GM12873 (cell line): ENCODE results near the gene SEL1L2.

ENCODE experiments used
- TF ChIP-seq, protein P1 (sequence below): IDR thresholded peaks from 2 replicates; pipeline ENCODE4 v1.5.1; 2012; ENCODE audit warnings: low read depth, mild to moderate bottlenecking, moderate library complexity, low read length, control low read depth; ENCODE audit not compliant: insufficient read depth; ENCODE audit errors: missing control alignments

SEL1L2 gene

DNA sequence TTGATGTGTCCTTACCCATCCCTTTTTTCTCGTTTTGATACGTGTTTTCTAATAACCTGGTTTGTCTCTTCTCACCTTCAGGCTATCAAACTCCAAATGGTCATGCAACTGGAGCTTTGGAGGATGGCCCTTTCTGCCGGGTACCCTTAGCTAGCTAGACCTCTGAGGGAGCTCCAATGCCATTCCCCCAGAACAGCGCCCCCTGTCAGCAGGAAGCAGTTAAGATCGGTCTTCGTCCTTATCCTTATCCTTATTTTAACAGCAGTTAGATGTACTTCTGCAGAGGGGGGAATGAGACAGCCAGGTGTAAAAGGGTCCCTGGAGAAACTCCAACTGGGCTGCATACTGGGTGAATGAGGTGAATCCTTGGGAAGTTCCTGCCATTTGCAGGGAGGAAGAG lies 37.2 kb downstream of the SEL1L2 start:
- TF ChIP-seq, protein P1, sequence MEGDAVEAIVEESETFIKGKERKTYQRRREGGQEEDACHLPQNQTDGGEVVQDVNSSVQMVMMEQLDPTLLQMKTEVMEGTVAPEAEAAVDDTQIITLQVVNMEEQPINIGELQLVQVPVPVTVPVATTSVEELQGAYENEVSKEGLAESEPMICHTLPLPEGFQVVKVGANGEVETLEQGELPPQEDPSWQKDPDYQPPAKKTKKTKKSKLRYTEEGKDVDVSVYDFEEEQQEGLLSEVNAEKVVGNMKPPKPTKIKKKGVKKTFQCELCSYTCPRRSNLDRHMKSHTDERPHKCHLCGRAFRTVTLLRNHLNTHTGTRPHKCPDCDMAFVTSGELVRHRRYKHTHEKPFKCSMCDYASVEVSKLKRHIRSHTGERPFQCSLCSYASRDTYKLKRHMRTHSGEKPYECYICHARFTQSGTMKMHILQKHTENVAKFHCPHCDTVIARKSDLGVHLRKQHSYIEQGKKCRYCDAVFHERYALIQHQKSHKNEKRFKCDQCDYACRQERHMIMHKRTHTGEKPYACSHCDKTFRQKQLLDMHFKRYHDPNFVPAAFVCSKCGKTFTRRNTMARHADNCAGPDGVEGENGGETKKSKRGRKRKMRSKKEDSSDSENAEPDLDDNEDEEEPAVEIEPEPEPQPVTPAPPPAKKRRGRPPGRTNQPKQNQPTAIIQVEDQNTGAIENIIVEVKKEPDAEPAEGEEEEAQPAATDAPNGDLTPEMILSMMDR: peak; percentile 44

DNA sequence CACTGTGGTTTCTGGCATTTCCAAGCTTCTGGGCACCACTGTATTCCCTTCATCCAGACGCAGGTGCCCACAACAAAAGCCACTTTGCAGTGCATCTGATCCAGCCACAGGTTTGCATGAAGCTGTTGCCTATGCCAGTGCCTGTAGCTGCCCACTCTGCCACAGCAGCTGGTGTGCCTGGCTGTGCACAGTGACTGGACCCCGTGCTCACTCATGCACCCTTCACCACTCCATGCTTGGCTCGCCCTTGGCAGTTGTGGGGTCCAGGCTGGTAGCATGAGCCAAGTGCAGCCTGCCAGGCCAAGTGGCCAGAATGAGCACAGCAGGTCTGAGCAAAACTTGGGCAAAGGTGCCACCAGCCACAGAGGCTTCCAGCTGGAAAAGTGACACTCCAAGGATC lies 42.7 kb downstream of the SEL1L2 start:
- TF ChIP-seq, protein P1: no peak

DNA sequence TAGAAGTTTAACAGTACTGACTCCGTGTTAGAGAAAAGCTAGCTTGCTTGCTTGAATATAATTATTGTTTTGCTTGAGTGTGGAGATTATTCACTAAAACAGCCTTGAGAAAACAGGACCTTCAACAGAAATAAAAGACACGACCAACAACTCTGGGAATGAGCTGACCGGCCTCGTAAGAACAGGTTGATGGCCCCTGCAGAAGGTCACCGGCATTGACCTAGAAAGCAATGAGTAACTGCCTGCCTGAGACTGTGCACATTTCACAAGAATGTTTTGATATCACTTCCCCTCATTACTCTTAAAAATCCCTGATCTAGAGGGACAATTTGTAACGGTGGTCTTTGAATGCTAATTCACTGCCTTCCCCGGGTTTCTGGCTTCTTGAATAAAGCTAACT lies 49.4 kb downstream of the SEL1L2 start:
- TF ChIP-seq, protein P1: no peak

DNA sequence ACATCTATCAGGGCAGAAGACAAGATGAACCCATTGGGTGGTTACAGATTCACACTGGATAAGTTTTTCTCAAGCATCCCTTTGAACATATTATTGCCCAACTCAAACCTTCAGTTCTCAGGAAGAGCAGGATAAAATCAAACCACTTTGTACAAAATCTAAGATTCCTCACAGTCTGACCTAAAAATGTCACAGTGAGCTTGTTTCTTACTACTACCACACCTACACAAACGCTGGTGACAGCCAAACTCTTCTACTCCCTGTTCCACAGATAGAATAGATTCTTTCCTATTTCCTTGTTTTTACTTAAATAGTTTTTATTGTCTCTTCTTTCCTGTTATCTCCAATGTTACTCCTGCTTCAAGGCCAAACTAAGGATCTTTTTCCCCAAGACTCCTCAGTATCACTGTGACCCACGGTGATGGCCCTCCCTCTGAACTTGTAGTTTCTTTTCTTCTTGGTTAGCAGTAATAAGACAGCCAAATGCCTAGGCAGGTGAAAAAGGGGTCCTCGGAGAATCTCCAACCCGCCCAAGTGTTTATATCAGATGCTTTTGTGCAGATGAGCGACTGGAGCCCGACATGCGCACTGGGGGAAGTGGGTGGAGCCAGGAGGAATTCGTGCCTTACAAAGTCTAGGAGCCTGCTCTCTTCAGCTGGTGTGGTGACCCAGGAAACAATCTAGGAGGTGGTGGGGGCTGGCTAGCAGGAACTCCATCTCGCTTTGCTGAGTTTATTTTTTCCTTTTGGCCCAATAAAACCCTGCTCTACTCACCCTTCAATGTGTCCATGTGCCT lies 53.4 kb downstream of the SEL1L2 start:
- TF ChIP-seq, protein P1: no peak

DNA sequence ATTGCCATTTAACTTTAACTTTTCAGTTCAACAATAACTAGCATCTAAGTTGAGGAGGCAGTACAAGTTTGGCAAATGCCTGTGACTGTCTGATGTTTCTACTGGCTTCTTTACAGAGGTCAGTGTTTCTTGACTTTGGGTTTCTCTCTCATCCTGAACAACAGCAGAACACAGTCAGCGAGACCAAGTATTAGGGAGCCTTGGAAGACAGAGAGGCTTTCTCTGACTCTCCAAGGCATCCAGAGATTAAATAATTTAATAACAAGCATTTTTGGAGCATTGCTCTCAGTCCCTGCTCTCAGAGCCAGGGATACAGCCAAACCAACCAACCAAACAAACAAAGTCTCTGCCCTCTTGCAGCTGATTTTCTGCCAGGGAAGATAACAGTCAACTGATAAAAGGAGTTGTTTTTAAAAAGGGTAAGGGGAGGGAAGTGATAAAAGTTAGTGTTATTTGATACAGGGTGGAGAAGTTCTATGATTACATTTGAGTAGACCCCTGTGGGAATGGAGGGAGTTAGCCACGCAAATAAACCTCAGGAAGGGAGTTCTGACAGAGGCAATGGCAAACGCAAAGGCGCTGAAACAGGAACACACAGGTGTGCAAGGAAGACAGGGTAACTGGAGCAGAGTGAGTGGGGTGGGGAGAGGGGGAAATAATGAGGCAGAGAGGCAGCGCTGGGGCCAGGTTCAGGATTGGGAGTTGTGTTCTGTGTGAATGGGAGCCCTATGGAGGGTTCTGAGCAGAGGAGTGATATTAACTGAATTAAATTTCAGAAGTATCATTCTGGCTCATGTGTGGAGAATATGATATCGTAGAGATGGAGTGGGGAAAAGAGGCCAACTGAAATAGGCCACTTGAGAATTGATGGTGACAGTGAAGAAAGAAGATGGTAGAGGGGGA lies 55.2 kb downstream of the SEL1L2 start:
- TF ChIP-seq, protein P1: no peak

DNA sequence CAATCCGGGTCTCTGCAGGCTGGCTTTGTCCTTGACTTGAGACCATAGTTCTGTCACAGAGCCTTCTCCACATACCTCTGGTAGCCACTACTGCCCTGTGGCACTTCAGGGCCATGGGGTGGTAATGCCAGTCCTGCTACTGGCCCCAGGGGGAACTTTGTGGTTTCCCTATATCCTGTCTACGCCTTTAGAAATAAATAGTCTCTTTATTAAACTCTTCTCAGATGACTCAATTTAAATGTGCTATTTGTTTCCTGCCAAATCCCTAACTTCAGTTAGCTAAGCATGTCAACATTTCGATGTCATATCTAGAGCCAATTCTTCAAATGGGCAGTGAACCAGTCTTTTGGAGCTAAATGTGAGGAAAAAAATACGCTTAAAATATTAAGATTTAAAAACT lies 60.1 kb downstream of the SEL1L2 start:
- TF ChIP-seq, protein P1: no peak

DNA sequence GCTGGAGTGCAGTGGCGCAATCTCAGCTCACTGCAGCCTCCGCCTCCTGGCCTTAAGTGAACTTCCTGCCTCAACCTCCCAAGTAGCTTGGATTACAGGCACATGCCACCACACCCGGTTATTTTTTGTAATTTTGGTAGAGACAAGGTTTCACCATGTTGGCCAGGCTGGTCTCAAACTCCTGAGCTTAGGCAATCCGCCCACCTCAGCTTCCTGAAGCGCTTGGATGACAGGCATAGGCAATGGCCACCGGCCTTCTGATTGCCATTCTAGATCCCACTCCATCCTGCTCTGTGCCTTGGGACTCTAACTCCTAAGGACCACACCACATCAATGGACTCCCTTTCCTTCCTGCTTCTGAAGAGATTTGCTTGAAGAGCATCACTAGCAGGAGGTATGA lies 60.6 kb downstream of the SEL1L2 start:
- TF ChIP-seq, protein P1: no peak
